Lower lobe of right lung (tissue), 2 donors: ENCODE data around the gene UBE2N. TPM values are rescaled to one million over a fixed set of nuclear protein-coding genes. Genes with fewer than 3 reads are reported as not detected.
"Not testable (repeated sequence)": the region's sequence is repeated elsewhere in the genome, so short reads cannot be mapped to it uniquely, and the experiment has no call there.

Experiments used
- ATAC-seq, 2 donors: fragments of 200-7000 bp; cut with Tn5 transposase; one replicate each; pipeline ENCODE4 v1.9.1; 2020 to 2022; ENCODE audit warnings: mild to moderate bottlenecking in 2 of 2, moderate library complexity in 2 of 2
- DNase-seq: peaks from one replicate; pipeline ENCODE4 v3.0.0-alpha.2; 2020
- H3K27ac ChIP-seq: fragments of 200-600 bp; one replicate; pipeline ENCODE4 v1.8.0; 2022
- H3K27me3 ChIP-seq: fragments of 200-600 bp; one replicate; pipeline ENCODE4 v1.8.0; 2022; ENCODE audit warnings: low read depth
- H3K36me3 ChIP-seq: fragments of 200-600 bp; one replicate; pipeline ENCODE4 v1.8.0; 2022; ENCODE audit warnings: mild to moderate bottlenecking
- H3K4me1 ChIP-seq: fragments of 200-600 bp; one replicate; pipeline ENCODE4 v1.8.0; 2022
- H3K4me3 ChIP-seq: fragments of 200-600 bp; one replicate; pipeline ENCODE4 v1.8.0; 2022; ENCODE audit warnings: mild to moderate bottlenecking
- H3K9me3 ChIP-seq: fragments of 200-600 bp; one replicate; pipeline ENCODE4 v1.8.0; 2022
- intact Hi-C: fragments of 100-400 bp; cut with DNase I; formaldehyde crosslinking; loops from one replicate; pipeline ENCODE4 v1.11.0; 2022
- total RNA-seq: library from RNA; stranded (reverse); fragmentation: NEBNext Ultra II Directional; extraction: Animal tissue kit (Norgen Biotek cat#: 25700); gene quantifications from one replicate; pipeline ENCODE4 v1.2.1, GENCODE V29; 2021
- TF ChIP-seq, protein P1 (sequence below): fragments of 200-600 bp; IDR thresholded peaks from one replicate; pipeline ENCODE4 v1.8.0; 2022; ENCODE audit warnings: antibody characterized with exemption, mild to moderate bottlenecking
- donor health status: DM: no; HTN: yes; CAD: no; lungs with severe emphysema.

The UBE2N gene
- total RNA-seq, 1 donor from 2014 or later = 65.7 TPM

DNA sequence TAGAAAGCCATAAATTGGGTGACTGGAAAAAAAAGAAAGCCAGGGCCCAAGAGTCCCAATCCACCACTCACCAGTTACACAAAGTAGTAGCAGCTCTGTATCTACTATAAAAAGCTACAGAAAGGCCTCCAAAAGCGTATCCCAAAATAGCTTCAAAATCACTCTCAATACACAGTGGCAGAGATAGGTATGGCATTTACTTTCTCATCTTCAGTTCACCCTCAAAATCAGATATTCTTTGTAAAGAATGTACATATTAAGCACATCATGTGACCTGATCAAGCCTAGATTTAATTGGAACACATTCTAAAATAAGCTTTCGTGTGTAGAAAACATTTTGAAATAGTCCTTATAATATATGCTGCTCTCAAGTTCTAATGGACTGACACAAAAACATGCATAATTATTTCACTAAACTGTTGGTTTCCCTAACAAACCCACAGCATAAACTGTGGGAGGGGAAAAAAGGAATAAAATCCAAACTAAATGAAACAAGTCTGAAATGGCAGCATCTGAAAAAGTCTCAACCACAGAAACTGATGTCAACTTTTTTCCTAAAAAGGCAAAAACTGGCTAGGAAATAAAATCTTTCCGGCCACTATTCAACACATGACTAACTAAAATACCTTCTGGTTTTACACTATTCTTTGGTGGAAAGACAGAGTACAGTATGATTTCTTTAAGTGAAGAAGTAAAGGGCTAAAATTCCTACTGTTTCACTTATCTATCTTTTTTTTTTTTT, 25.9 kb downstream of the UBE2N start:
- Histone ChIP-seq H3K36me3 (peaks cover 1% of the 10 kb centered on the region), H3K9me3 (no peaks in the 10 kb centered on the region), H3K4me3 (no peak overlapping the region), H3K27ac (no peak overlapping the region), H3K4me1 (peaks cover 58% of the 10 kb centered on the region), H3K27me3 (no peaks in the 10 kb centered on the region)
- intact Hi-C loops = no loop called here
- DNase-seq = no peak
- ATAC-seq = no peak
- TF ChIP-seq, protein P1, sequence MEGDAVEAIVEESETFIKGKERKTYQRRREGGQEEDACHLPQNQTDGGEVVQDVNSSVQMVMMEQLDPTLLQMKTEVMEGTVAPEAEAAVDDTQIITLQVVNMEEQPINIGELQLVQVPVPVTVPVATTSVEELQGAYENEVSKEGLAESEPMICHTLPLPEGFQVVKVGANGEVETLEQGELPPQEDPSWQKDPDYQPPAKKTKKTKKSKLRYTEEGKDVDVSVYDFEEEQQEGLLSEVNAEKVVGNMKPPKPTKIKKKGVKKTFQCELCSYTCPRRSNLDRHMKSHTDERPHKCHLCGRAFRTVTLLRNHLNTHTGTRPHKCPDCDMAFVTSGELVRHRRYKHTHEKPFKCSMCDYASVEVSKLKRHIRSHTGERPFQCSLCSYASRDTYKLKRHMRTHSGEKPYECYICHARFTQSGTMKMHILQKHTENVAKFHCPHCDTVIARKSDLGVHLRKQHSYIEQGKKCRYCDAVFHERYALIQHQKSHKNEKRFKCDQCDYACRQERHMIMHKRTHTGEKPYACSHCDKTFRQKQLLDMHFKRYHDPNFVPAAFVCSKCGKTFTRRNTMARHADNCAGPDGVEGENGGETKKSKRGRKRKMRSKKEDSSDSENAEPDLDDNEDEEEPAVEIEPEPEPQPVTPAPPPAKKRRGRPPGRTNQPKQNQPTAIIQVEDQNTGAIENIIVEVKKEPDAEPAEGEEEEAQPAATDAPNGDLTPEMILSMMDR = no peak

DNA sequence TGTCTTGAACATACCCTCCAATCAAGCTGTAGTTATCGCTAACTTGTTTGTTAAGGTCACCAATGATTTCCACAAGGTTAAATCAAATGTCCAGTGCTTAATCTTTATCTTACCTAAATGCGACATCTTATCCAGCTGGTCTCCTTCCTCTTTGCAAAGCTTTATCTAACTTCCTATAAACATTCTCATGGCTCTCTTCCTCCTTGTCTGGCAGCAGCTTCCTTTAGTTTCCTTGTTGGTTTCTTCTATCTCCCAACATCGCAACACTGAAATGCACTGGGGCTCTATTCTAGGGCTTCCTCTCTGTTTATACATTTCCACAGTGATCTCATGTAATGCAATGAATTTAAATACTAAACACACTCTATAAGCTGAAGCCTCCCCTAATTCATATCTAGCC, 28.7 kb downstream of the UBE2N start:
- peak in 1 of 2 donors; percentile 31 for ATAC-seq

DNA sequence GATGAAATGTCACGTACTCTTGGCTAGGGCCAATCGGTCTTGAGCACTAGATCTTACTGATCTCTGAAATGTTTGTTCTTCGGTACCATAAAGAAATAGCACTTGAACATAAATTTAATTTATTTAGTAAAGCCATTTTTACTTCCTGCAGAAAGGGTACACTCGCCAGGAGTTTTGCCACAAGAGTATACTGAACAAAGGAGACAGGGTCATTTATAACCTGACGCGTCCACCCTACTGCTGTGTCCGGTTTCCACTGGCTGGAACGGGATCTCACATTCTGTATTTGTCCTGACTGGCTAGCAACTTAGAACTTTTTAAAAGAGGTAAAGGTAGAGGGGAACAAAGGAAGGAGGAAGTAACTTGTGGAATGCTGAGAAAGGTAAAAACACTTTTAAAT, 29.4 kb downstream of the UBE2N start:
- DNase-seq, ATAC-seq, H3K27ac ChIP-seq, H3K4me3 ChIP-seq, H3K9me3 ChIP-seq, intact Hi-C loops, H3K27me3 ChIP-seq: not testable (repeated sequence)
- peaks cover 36% of the 10 kb centered on the region for H3K36me3 ChIP-seq
- peaks cover 47% of the 10 kb centered on the region for H3K4me1 ChIP-seq

More for the DNA sequence above, 28.7 kb downstream of the UBE2N start:
- Histone ChIP-seq H3K4me1 (peaks cover 47% of the 10 kb centered on the region), H3K9me3 (no peaks in the 10 kb centered on the region), H3K27ac (no peak overlapping the region), H3K4me3 (no peak overlapping the region), H3K36me3 (peaks cover 29% of the 10 kb centered on the region), H3K27me3 (no peaks in the 10 kb centered on the region)
- intact Hi-C loops = no loop called here
- DNase-seq = no peak
- TF ChIP-seq, protein P1 = no peak

DNA sequence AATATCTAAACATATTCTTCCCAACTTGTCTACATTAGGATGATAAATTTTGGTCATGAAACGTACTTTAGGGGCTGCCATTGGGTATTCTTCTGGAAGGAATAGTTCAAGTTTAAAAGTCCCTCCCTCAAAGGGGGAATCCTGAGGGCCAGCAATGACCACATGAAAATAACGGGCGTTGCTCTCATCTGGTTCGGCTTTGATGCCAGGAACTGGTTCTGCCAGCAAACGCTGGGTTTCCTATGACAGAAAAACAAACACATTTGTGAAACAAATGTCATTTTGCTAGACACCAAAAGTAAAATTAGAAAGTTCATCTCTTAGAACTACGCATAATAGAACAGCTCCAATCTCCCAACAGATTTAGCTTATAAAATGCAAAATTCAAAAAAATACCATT, 30.7 kb downstream of the UBE2N start:
- H3K4me1 ChIP-seq = peaks cover 47% of the 10 kb centered on the region
- H3K27ac ChIP-seq, ATAC-seq, H3K4me3 ChIP-seq, H3K9me3 ChIP-seq, intact Hi-C loops, H3K27me3 ChIP-seq, DNase-seq: not testable (repeated sequence)
- peaks cover 45% of the 10 kb centered on the region for H3K36me3 ChIP-seq

DNA sequence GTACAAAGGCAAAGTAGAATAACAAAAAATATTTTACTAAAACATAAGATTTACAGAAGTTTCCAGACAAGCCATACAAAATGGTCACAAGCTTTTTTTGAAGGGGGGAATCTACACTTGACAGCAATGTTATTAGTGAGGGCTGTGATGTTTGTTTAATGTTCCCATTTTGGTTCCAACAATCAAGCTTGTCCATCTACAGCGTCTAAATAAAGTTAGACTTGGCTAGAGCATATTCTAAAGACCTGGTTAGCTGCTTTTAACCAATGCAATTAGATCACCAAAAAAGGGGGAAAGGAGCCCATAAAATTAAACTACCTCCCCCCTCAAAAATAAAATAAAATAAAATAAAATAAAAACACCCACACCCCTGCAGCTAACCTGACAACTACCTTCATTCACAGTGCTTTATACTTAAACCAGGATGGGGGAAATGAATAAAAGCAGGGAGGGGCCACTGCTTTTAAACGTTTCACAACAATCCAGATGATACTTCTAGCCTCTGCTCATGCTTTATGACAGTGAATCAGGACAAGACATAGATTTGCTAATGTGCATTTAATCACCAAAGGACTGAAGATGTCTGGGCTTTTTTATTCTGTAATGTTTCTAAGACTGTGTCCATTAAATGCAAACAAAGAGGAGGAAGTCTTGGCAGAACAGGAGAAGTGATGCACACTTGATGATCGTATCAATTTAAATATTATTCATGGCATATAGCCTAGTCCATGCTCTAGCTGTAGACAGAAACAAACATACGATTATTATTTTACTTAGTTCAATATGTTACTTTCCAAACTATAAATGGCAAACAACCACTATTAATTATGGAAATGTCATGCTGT, 32.2 kb downstream of the UBE2N start:
- intact Hi-C loops, ATAC-seq, H3K27ac ChIP-seq, DNase-seq, H3K4me3 ChIP-seq, H3K27me3 ChIP-seq, H3K9me3 ChIP-seq: not testable (repeated sequence)
- Histone ChIP-seq H3K36me3 (peaks cover 45% of the 10 kb centered on the region), H3K4me1 (peaks cover 44% of the 10 kb centered on the region)

DNA sequence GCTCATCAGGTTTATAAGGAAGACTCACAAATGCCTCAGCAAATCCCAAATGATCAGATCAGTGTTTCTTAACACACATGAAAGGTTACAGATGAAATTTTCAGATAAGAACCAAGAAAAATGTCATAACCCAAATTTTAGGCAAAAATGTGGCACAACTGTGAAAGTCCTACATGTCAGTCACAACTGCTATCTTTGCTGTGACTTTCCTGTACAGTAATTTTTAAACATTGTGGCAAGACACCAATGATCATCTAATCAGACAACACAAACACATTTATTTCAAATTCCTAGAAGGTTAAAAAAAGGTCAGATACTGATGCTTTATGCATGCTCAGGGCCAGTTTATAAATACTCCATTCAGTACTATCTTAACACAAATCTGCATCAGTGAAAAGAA, 32.9 kb downstream of the UBE2N start:
- Histone ChIP-seq H3K27ac (no peak overlapping the region), H3K36me3 (peaks cover 45% of the 10 kb centered on the region), H3K27me3 (no peaks in the 10 kb centered on the region), H3K9me3 (no peaks in the 10 kb centered on the region), H3K4me3 (no peak overlapping the region), H3K4me1 (peaks cover 45% of the 10 kb centered on the region)
- intact Hi-C loops = no loop called here
- TF ChIP-seq, protein P1 = no peak
- ATAC-seq (no peak), DNase-seq (no peak)

DNA sequence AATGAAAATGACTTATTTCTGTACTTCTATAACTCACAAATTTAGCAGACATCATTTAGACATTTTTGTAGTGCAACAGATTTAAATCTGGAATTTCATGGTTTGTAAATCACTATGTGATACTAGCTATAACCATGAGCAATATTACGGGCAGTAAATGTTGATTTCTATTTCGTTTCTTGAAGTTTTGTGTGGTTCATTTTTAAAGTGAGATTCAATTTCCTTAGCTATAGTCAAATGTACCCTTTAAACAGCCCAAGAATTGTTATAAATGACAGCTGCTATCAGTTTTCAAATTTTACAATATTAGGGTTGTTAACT, 33.8 kb downstream of the UBE2N start:
- Histone ChIP-seq H3K4me1 (peaks cover 38% of the 10 kb centered on the region), H3K9me3 (no peaks in the 10 kb centered on the region), H3K27me3 (no peaks in the 10 kb centered on the region), H3K27ac (no peak overlapping the region), H3K36me3 (peaks cover 45% of the 10 kb centered on the region), H3K4me3 (no peak overlapping the region)
- ATAC-seq = no peak
- intact Hi-C loops = no loop called here
- TF ChIP-seq, protein P1 = no peak
- DNase-seq = no peak
